Coronary artery (tissue), 2 donors: ENCODE measurements around the gene FCSK.
"Not testable (repeated sequence)": the region's sequence is repeated elsewhere in the genome, so short reads cannot be mapped to it uniquely, and the experiment has no call there.

ENCODE experiments used
- DNase-seq: peaks from one replicate; pipeline ENCODE4 v3.0.0-alpha.2; 2017; ENCODE audit warnings: low spot score
- H3K27ac ChIP-seq, 2 donors: fragments of 200-600 bp; sonication (generic); one replicate each; pipeline ENCODE4 v1.5.1; 2016 to 2019
- H3K4me3 ChIP-seq: fragments of 200-600 bp; sonication (generic); 2 replicates; pipeline ENCODE4 v1.5.1; 2016; ENCODE audit warnings: mild to moderate bottlenecking, moderate library complexity
- TF ChIP-seq, protein P1 (sequence below): fragments of 200-600 bp; sonication (generic); IDR thresholded peaks from one replicate; pipeline ENCODE4 v1.5.1; 2019; ENCODE audit warnings: antibody characterized with exemption

Gene FCSK

DNA sequence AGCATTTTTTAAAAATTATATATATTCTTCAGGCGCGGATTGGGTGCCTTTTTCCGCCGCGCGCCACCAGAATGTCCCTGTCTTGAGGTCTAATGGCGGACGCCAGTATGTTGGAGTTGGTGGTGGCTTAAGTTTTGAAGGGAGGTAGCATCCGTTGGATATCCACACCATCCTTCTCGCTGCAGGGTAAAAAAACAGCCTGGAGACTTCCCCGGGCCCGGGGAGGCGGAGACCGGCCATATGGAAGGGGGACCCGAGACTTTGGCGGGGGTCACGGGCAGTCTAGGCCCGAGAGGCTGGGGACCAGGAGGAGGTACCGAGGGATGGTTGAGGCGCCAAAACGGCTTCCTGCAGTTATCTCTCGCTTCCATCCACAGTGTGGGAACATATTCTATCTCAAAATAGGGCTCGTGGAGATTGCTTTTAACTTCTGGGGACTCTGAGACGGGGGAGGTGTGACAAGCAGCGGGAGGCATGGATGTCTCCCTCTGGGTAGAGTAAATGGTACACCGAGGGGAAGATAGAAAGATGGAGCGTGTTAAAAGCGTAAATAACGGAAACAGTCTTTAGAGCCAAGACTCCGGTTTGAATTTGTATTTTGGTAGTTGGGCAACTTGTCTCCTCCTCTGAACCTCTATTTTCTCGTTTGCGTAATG lies 69.5 kb downstream of the FCSK start, which contains the start of gene SF3B3:
Gene SF3B3 (plus strand): TSS at position 74 of the 656 bp plus-strand sequence. CDS start 2,841 bp downstream, outside the sequence.
- peak within 1 kb of the TSS; percentile 84 for H3K4me3 ChIP-seq
- peak within 1 kb of the TSS; percentile 89 for H3K27ac ChIP-seq
- TF ChIP-seq, protein P1, sequence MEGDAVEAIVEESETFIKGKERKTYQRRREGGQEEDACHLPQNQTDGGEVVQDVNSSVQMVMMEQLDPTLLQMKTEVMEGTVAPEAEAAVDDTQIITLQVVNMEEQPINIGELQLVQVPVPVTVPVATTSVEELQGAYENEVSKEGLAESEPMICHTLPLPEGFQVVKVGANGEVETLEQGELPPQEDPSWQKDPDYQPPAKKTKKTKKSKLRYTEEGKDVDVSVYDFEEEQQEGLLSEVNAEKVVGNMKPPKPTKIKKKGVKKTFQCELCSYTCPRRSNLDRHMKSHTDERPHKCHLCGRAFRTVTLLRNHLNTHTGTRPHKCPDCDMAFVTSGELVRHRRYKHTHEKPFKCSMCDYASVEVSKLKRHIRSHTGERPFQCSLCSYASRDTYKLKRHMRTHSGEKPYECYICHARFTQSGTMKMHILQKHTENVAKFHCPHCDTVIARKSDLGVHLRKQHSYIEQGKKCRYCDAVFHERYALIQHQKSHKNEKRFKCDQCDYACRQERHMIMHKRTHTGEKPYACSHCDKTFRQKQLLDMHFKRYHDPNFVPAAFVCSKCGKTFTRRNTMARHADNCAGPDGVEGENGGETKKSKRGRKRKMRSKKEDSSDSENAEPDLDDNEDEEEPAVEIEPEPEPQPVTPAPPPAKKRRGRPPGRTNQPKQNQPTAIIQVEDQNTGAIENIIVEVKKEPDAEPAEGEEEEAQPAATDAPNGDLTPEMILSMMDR: no peak
- peak; percentile 81 for DNase-seq

DNA sequence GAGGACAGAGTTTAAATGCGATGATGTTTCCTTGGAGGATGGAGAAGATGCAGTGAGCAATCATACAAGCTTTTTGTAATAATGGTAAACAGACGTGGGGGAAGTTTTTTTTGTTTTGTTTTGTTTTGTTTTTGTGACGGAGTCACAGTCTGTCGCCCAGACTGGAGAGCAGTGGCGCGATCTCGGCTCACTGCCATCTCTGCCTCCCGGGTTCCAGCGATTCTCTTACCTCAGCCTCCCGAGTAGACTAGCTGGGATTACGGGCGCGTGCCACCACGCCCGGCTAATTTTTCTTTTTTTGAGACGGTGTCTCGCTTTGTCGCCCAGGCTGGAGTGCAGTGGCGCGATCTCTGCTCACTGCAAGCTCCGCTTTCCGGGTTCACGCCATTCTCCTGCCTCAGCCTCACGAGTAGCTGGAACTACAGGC lies 70.0 kb downstream of the FCSK start:
- H3K4me3 ChIP-seq: peak overlapping the region; percentile 84
- DNase-seq: not testable (repeated sequence)
- peak overlapping the region; percentile 89 for H3K27ac ChIP-seq

DNA sequence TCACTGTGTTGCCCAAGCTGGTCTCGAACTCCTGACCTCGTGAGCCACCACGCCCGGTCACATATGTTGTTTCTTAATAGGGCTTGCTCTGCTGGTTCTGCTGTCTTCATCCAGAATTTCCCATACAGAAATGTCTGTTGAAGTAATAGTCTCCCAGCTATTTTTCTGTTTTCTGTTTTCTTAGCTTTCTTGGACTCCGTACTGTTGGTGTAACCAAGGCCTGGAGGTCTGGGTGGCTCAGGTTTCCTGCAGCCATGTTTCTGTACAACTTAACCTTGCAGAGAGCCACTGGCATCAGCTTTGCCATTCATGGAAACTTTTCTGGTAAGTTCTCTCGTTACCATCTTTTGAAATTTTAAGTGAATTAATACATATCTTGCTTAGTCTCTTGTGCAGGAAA lies 72.0 kb downstream of the FCSK start:
- no peak overlapping the region for H3K27ac ChIP-seq
- TF ChIP-seq, protein P1: no peak
- peak overlapping the region; percentile 4 for H3K4me3 ChIP-seq
- no peak for DNase-seq

DNA sequence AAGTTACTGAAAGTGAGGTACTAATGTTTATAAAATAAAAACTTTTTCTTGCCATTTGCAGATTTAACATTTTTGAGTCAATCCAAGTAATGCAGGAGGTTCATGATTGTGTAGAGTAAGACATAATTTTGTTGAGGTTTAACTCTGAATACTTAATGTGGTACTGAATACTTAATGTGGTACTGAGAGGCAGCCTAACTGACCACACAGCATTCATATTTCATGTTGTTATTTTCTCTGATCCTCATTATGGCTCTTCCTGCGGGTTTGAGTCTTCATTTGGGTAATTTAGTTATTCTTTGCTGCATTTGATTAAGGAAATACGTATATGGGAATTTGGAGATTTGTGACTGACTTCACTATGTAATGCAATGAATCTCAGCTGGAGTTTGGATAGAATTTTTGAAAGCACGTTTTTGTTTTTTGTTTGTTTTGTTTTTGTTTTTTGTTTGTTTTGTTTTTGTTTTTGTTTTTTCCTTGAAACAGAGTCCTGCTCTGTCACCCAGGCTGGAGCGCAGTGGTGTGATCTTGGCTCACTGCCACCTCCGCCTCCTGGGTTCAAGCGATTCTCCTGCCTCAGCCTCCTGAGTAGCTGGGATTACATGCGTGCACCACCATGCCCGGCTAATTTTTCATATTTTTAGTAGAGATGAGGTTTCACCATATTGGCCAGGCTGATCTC lies 73.1 kb downstream of the FCSK start:
- Histone ChIP-seq H3K27ac (no peak overlapping the region), H3K4me3 (no peak overlapping the region)
- no peak for DNase-seq
- TF ChIP-seq, protein P1: no peak

DNA sequence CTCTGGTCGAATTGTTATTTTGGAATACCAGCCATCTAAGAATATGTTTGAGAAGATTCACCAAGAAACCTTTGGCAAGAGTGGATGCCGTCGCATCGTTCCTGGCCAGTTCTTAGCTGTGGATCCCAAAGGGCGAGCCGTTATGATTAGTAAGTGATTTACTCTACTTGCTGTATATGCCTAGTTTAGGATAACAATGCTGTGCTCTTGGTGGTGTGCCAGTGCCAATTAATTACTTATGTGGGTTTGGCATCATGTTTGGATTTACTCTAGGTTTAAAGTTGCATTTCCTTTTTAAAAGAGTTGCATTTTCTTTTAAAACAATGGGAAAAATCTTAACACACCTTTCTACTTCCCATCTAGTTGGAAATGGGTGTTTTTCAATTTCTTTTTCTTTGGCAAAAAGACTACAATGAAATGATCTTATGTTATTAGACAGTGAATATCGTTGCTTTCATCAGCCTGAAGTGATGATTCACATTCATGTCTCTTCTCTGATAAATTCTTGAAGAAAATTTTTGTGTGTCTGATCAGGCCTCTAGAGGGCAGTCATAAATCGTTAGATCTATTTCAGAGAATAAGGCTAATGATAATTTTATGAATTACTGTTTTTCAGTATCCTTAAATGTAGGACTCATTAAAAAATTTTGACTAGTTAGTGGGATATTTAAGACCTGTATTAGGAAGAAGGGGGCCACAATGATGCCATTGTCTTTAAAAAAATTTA lies 74.8 kb downstream of the FCSK start:
- Histone ChIP-seq H3K27ac (no peak overlapping the region), H3K4me3 (no peak overlapping the region)
- TF ChIP-seq, protein P1: no peak
- DNase-seq: no peak
